Posterior vena cava (tissue), 2 donors: Measurements from ENCODE around the gene ZBTB16. TPM values are rescaled to one million over a fixed set of nuclear protein-coding genes. Genes with fewer than 3 reads are reported as not detected.
A peak's percentile ranks its signal among the peaks of the same experiment; 100 is the strongest.

ENCODE experiments used
- DNase-seq: peaks from one replicate; pipeline ENCODE4 v3.0.0-alpha.2; 2020; ENCODE audit warnings: low spot score
- intact Hi-C, 2 donors: fragments of 100-400 bp; cut with DNase I; formaldehyde crosslinking; loops; one replicate each; pipeline versions ENCODE4 v1.14.1 to v1.14.2; 2022 to 2023
- total RNA-seq, 2 donors: library from RNA; stranded (reverse); fragmentation: NEBNext Ultra II Directional; extraction: Animal tissue kit (Norgen Biotek cat#: 25700); gene quantifications; one replicate each; pipeline ENCODE4 v1.2.1, GENCODE V29; 2021
- donor health status: DM: yes; HTN: yes; CAD: no.
- donor health status: DM: yes; HTN: yes; CAD: no.

Gene ZBTB16
- total RNA-seq, 2 donors from 2014 or later, result 188 to 208 TPM

- no peak for DNase-seq
- intact Hi-C loops, result no loop called here
Observed at GRCh38 chr11:114228435-114229411, 169.2 kb downstream of the ZBTB16 start.

- intact Hi-C loops, result no loop called here
- DNase-seq, result no peak
Observed at GRCh38 chr11:114230031-114230704, 170.7 kb downstream of the ZBTB16 start.

- DNase-seq, result no peak
- intact Hi-C loops, result no loop called here
Observed at GRCh38 chr11:114232400-114233059, 173.0 kb downstream of the ZBTB16 start.

GRCh38 chr11:114233755-114234154, 174.2 kb downstream of the ZBTB16 start:
- no peak for DNase-seq
- intact Hi-C loops, result no loop called here

GRCh38 chr11:114236829-114237228, 177.3 kb downstream of the ZBTB16 start:
- no peak for DNase-seq
- intact Hi-C loops, result no loop called here

GRCh38 chr11:114237321-114238280, 178.1 kb downstream of the ZBTB16 start:
- no peak for DNase-seq
- intact Hi-C loops, result no loop called here

- no peak for DNase-seq
- intact Hi-C loops, result no loop called here
Observed at GRCh38 chr11:114239753-114240161, 180.2 kb downstream of the ZBTB16 start.

- peak; percentile 49 for DNase-seq
- intact Hi-C loops, result no loop called here
Observed at GRCh38 chr11:114242032-114242431, 182.5 kb downstream of the ZBTB16 start.

- intact Hi-C loops, result no loop called here
- peak; percentile 51 for DNase-seq
Observed at GRCh38 chr11:114243461-114244372, 184.2 kb downstream of the ZBTB16 start.

- DNase-seq, result peak; percentile 64
- intact Hi-C loops, result no loop called here
Observed at GRCh38 chr11:114244726-114245394, 185.3 kb downstream of the ZBTB16 start.

- intact Hi-C loops, result no loop called here
- DNase-seq, result no peak
Observed at GRCh38 chr11:114246321-114247069, 187.0 kb downstream of the ZBTB16 start.

GRCh38 chr11:114247070-114247789, 187.7 kb downstream of the ZBTB16 start:
- DNase-seq, result no peak
- intact Hi-C loops, result no loop called here

GRCh38 chr11:114250180-114250579, 190.7 kb downstream of the ZBTB16 start:
- peak; percentile 77 for DNase-seq
- intact Hi-C loops, result loop anchor here (5.0 to 10.0 kb wide), 2 partner anchors 43 to 185 kb away; no protein-coding TSS in a partner anchor

GRCh38 chr11:114250993-114251814, 191.7 kb downstream of the ZBTB16 start:
- intact Hi-C loops, result loop anchor here (5.0 to 10.0 kb wide), 2 partner anchors 44 to 186 kb away; no protein-coding TSS in a partner anchor
- DNase-seq, result no peak

- intact Hi-C loops, result loop anchor here (5.0 to 10.0 kb wide), 2 partner anchors 45 to 187 kb away; no protein-coding TSS in a partner anchor
- no peak for DNase-seq
Observed at GRCh38 chr11:114251815-114252337, 192.4 kb downstream of the ZBTB16 start.
